Uterus (tissue), 4 donors: ENCODE results near the gene FAM120B. TPM values are rescaled to one million over a fixed set of nuclear protein-coding genes. Genes with fewer than 3 reads are reported as not detected.
A peak's percentile ranks its signal among the peaks of the same experiment; 100 is the strongest.

Source experiments
- DNase-seq, 2 donors: peaks; one replicate each; pipeline ENCODE4 v3.0.0-alpha.2; 2019 to 2020
- H3K27ac ChIP-seq, 2 donors: fragments of 200-600 bp; sonication (generic); 1 replicate in 1 of 2; 2 replicates in 1 of 2; pipeline ENCODE4 v1.5.1; 2016 to 2018
- H3K27me3 ChIP-seq, 2 donors: fragments of 200-600 bp; sonication (generic); one replicate each; pipeline ENCODE4 v1.5.1; 2018 to 2019; ENCODE audit warnings: control low read depth in 1 of 2
- H3K36me3 ChIP-seq, 2 donors: fragments of 200-600 bp; sonication (generic); one replicate each; pipeline ENCODE4 v1.5.1; 2019; ENCODE audit warnings: control low read depth in 1 of 2
- H3K4me1 ChIP-seq, 2 donors: fragments of 200-600 bp; sonication (generic); one replicate each; pipeline ENCODE4 v1.5.1; 2018 to 2019; ENCODE audit warnings: control low read depth in 1 of 2
- H3K4me3 ChIP-seq, 2 donors: fragments of 200-600 bp; sonication (generic); 1 replicate in 1 of 2; 2 replicates in 1 of 2; pipeline ENCODE4 v1.5.1; 2018 to 2019; ENCODE audit warnings: mild to moderate bottlenecking in 1 of 2
- H3K9me3 ChIP-seq, 2 donors: fragments of 200-600 bp; sonication (generic); one replicate each; pipeline ENCODE4 v1.5.1; 2019; ENCODE audit warnings: control low read depth in 1 of 2
- CTCF ChIP-seq, 4 experiments: fragments of 200-600 bp in 2 of 4; fragments of 450-650 bp in 2 of 4; sonication (generic) in 2 of 4; IDR thresholded peaks; one replicate each; pipeline ENCODE4 v1.5.1; 2016 to 2019; ENCODE audit warnings: antibody characterized with exemption in 4 of 4, mild to moderate bottlenecking in 2 of 4, moderate library complexity in 1 of 4
- POLR2A ChIP-seq, 2 donors: fragments of 450-650 bp; IDR thresholded peaks; one replicate each; pipeline ENCODE4 v1.6.1; 2016; ENCODE audit warnings: antibody characterized with exemption in 2 of 2, mild to moderate bottlenecking in 1 of 2, moderate library complexity in 1 of 2
- intact Hi-C: fragments of 100-400 bp; cut with DNase I; formaldehyde crosslinking; loops from one replicate; pipeline ENCODE4 v1.15.1; 2023; ENCODE audit warnings: low total_unique reads
- total RNA-seq, 4 donors: library from RNA; depleted of rRNA in 3 of 4; stranded (reverse); fragments of >200 nt in 3 of 4; gene quantifications; one replicate each; pipeline versions ENCODE4 v1.1.0 to v1.2.4, GENCODE V29; 2014 to 2023
- donor health status: DM: yes; HTN: yes; CAD: no.

The FAM120B gene
- total RNA-seq, 4 donors from 2014 or later: 12.1 to 50.9 (median 35.2) TPM

DNA sequence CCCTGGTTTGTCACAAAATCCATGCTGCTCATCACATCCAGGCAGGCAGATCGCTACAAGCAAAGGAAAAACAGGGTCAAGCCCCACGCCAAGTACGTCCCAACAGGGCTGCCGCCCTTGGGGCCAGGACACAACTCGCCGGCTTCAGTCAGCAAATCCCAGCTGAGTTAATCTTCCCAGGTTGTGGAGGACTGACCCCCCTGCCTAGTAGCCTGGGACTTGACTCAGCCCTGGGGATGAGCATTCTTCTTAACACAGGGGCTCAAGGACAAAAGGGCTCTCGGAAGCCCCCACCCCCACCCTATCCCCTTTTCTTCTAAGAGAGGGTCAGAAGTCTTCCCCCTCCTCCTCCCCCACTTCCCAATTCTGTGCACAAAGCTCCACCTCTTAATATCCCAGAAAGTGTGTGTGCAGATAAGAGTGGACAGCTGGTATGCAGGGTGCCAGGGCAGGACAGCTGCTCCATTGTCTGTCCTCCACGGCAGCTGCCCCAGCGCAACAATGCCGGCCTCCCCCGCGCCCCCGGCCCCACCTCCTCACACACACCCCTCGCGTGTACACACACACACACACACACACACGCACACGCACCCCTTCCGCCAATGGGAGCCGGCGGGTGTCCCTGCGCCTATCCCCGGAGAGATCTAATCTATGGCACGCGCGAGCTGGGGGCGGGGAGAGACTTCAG is 20.2 kb upstream of the FAM120B start:
- H3K27me3 ChIP-seq: peaks cover 0 to 3% of the 10 kb centered on the region in 2 donors
- peaks cover 0 to 15% of the 10 kb centered on the region in 2 donors for H3K4me1 ChIP-seq
- no peak overlapping the region for H3K4me3 ChIP-seq
- peak in 1 of 2 donors; percentile 61 for DNase-seq
- no peaks in the 10 kb centered on the region for H3K9me3 ChIP-seq
- peak overlapping the region; percentile 39 to 50 for H3K27ac ChIP-seq
- no peaks in the 10 kb centered on the region for H3K36me3 ChIP-seq
- TF ChIP-seq POLR2A (IDR thresholded peaks at IDR 0.05): no peak
- TF ChIP-seq CTCF (IDR thresholded peaks at IDR 0.05): no peak
- intact Hi-C loops: no loop called here

GRCh38 chr6:170286934-170287265 is 19.7 kb upstream of the FAM120B start:
- TF ChIP-seq CTCF (IDR thresholded peaks at IDR 0.05) (no peak), POLR2A (IDR thresholded peaks at IDR 0.05) (no peak)
- Histone ChIP-seq H3K36me3 (no peaks in the 10 kb centered on the region), H3K4me1 (peaks cover 0 to 20% of the 10 kb centered on the region in 2 donors), H3K27ac (peak overlapping the region; percentile 39 to 50), H3K4me3 (no peak overlapping the region), H3K27me3 (peaks cover 0 to 8% of the 10 kb centered on the region in 2 donors), H3K9me3 (no peaks in the 10 kb centered on the region)
- no peak for DNase-seq
- intact Hi-C loops: no loop called here

GRCh38 chr6:170287371-170287876 is 19.1 kb upstream of the FAM120B start:
- DNase-seq: no peak
- peak overlapping the region; percentile 39 to 50 for H3K27ac ChIP-seq
- H3K4me1 ChIP-seq: peaks cover 0 to 20% of the 10 kb centered on the region in 2 donors
- no peak for TF ChIP-seq POLR2A (IDR thresholded peaks at IDR 0.05)
- no peak for TF ChIP-seq CTCF (IDR thresholded peaks at IDR 0.05)
- H3K4me3 ChIP-seq: no peak overlapping the region
- H3K36me3 ChIP-seq: no peaks in the 10 kb centered on the region
- intact Hi-C loops: no loop called here
- peaks cover 0 to 9% of the 10 kb centered on the region in 2 donors for H3K27me3 ChIP-seq
- no peaks in the 10 kb centered on the region for H3K9me3 ChIP-seq

DNA sequence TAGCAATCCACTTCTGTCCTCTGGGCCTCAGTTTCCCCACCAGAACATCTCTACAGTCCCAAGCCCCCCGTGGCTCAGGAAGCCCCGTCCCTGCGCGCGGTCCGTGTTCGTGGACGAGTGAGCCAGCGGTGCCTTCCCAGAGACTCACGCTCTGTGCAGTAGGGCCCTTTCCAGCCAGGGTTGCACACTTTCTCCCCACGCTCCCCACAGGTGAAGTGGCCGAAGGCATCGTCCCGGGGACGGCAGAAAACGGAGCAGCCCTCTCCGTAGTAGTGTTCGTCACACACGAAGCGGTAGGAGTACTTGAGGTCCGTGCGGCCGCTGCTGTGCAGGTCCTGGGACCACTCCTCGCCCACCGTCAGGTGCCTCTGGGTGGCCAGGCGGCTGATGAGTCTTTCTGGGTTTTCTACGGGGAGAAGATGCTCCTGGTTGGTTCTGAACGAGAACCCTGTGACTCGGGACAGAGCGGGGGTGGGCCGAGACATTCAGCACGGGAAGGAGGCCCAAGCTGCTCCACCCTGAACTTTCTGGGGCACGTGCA is 18.4 kb upstream of the FAM120B start:
- peaks cover 4 to 16% of the 10 kb centered on the region in 2 donors for H3K27me3 ChIP-seq
- intact Hi-C loops: no loop called here
- peaks cover 0 to 20% of the 10 kb centered on the region in 2 donors for H3K4me1 ChIP-seq

More for the DNA sequence above, 18.4 kb upstream of the FAM120B start:
- H3K4me3 ChIP-seq: no peak overlapping the region
- TF ChIP-seq POLR2A (IDR thresholded peaks at IDR 0.05) (no peak), CTCF (IDR thresholded peaks at IDR 0.05) (no peak)
- no peaks in the 10 kb centered on the region for H3K36me3 ChIP-seq
- no peaks in the 10 kb centered on the region for H3K9me3 ChIP-seq
- H3K27ac ChIP-seq: peak overlapping the region in 1 of 2 donors; percentile 50
- DNase-seq: no peak
